Body of pancreas (tissue), 4 donors: ENCODE measurements around the gene LY6G5C.

Experiments
- CTCF ChIP-seq, 7 experiments: fragments of 450-650 bp in 4 of 7; fragments of 200-600 bp in 3 of 7; sonication (generic) in 3 of 7; IDR thresholded peaks; one replicate each; pipeline ENCODE4 v1.5.1; 2016 to 2019; ENCODE audit warnings: antibody characterized with exemption in 7 of 7
- POLR2A ChIP-seq, 3 donors: fragments of 450-650 bp; IDR thresholded peaks; one replicate each; pipeline ENCODE4 v1.6.1; 2016; ENCODE audit warnings: antibody characterized with exemption in 3 of 3, mild to moderate bottlenecking in 2 of 3

- TF ChIP-seq CTCF (IDR thresholded peaks at IDR 0.05) (no peak), POLR2A (IDR thresholded peaks at IDR 0.05) (no peak)
Measured at GRCh38 chr6:31630177-31630934, 50.5 kb downstream of the LY6G5C start.
